CD4-positive, alpha-beta T cell treated with Interleukin-17A for 4 hours (primary cell): ENCODE measurements around the gene SH3YL1.

Source experiments
- DNase-seq: peaks from one replicate; pipeline ENCODE4 v3.0.0-alpha.2; 2020; ENCODE audit warnings: mixed read lengths

The SH3YL1 gene, protein sequence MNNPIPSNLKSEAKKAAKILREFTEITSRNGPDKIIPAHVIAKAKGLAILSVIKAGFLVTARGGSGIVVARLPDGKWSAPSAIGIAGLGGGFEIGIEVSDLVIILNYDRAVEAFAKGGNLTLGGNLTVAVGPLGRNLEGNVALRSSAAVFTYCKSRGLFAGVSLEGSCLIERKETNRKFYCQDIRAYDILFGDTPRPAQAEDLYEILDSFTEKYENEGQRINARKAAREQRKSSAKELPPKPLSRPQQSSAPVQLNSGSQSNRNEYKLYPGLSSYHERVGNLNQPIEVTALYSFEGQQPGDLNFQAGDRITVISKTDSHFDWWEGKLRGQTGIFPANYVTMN

DNA sequence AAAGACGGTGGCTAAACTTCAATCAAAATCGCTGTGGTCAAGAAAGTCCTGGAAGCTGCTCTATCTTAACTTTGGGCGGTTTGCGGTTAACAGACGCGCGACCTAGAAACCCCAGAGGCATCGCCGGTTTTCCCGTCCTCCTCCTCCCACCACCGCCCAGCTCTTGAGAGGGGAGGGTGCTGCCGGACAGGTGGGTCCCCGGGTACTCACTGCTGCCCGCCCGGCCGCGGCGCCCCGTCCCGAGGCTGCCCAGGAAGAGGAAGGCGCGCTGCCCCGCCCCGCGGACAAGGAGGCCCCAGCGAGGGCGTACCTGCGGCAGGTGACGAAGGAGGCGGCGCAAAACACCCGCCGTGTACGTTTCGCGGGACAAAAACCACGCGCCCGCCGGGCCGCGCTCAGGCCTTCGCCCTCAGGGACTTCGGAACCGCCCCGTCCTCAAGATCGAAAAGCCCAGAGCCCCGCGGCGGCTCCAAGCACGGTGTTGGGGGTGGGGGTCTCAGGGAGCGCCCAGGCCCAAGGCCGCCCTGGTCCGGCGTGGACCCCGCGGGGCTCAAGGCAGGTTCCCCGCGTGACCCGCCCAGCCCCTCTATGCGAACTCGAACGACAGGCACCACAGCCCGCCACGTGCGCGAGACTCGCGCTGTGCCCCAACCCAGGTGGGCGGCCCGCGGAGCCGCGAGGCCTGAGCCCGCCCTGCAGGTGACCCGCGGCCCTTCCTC is at the start of gene SH3YL1:
SH3YL1 (minus strand) TSS at position 259 of the 719 bp plus-strand sequence; CDS start at position 211, 48 bp downstream.
- DNase-seq = peak; percentile 75

DNA sequence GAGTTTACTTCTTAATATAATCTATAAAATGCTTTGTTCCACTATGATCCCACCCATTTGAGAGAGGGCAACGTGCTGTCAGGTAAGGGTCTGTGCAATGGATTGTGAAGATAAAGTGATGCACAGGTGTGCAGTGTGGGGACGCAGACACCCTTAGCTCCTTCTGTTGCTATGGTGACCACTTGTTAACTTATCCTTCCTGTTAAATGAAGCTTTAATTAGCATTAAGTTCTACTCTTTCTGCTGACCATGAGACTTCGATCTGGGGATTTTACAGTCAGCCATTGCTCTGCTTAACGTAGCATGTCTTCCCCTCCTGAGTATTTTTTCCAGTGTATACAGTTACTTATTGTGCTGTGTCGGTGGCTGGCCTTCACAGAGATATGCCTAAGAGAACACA is 47.2 kb upstream of the SH3YL1 start:
- no peak for DNase-seq

DNA sequence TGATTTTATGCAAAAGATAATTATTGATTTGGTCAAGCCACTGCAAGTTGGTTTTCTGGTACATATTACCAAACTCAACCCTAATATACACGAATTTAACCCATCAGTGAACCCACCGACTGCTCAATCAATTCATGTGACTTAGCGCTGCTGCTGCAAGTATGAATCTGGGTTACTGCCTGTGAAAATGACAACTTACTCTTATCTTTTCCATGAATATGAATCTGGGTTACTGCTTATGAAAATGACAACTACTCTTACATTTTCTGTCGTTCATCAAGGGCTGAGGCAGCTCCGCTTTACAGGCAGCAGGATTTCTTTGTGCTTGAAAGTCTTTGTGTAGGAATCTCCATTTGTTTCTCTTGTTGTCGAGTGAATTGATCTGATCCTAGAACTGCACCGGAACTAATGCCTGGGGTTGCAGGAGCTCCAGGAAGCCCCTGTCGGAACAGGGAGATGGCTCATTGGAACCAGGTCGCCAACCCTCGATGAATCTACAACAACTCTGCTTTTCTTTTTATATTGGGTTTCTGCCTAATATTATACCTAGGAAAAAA is 46.2 kb upstream of the SH3YL1 start:
- no peak for DNase-seq

DNA sequence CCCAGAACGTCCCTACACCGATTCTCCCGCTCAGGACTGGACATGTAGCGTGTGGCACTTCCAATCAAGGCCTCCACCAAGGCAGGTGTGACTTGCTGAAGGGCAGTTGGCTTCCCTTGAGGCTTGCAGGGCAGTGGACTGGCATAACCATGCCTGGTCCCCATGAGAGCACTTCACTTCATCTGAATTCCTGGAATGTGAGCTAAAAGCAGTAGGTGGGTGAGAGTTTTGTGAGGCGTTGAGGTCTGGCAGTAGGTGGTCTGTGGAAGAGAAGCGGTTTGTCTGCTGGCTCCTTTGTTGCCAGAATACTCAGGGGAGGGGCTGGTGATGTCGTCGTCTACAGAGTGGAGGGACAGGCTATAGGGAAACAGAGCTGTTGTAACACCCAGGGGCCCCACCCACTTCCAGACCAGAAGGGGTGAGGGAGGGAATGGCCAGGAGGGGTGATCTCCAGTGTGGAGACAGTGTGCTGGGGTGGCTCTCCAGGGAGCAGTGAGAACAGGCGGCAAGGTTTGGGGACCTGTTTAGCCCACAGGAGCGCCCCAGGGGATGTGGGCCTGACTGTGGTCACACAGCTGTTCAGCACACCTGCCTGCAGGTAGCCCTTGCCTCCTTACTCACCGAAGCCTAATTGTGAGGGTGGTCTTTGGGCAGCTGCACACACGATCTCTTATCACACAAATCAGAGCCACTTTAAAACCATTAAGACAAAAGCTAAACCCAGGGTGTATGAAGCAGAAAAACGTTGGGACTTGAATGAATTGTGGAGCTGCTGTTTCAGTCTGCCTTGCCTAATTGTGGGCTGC is 45.5 kb upstream of the SH3YL1 start:
- DNase-seq = no peak

DNA sequence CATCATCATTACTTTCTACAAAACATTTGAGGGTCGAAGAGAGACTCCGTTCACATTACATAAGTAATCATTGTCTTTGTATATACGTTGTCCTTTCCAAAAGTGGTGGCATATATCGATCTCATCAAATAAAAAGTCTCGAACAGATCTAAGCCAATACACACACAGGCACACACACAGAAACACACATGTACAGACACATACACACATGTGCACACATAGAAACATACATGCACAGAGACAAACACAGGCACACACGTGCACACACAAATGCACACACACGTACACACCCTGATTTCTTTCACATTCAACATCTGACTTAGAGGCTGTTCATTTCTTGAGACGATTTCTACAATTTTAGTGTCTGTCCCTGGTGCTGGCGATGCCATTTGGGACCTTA is 41.5 kb upstream of the SH3YL1 start:
- DNase-seq = no peak

DNA sequence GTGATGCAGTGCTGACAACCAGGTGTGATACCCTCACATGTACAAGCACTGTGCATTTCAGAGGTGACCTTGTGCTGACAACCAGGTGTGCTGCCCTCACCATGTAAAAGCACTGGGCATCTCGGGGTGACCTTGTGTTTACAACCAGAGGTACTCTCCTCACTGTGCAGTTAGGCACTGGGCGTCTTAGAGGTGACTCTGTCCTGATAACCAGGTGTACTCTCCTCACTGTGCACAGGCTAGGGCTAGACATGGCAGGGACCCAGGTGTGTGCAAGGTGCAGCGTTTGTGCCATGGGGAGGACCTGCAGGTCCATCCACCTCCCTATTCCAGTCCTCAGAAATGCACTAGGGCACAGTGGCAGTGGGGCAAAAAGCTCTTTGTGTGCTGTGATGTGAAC is 32.5 kb upstream of the SH3YL1 start:
- no peak for DNase-seq

DNA sequence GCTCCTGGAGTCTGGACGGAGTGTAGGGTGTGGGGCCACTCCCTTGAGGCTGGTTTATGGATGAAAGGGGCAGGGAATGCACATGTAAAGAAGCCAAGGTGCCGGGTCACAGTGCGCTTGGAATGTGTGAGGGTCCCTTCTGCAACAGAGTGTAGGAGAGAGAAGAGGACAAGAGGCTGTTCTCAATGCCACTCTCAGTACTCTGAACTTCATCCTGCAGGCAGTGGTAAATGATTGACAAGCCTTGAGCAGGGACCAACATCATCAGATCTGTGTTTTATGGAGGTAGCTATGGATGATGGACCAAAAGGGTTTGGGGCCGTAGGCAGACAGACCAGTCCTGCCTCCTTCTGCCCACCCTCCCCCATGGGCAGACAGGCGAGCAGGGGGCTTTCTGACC is 31.3 kb upstream of the SH3YL1 start:
- DNase-seq = no peak

DNA sequence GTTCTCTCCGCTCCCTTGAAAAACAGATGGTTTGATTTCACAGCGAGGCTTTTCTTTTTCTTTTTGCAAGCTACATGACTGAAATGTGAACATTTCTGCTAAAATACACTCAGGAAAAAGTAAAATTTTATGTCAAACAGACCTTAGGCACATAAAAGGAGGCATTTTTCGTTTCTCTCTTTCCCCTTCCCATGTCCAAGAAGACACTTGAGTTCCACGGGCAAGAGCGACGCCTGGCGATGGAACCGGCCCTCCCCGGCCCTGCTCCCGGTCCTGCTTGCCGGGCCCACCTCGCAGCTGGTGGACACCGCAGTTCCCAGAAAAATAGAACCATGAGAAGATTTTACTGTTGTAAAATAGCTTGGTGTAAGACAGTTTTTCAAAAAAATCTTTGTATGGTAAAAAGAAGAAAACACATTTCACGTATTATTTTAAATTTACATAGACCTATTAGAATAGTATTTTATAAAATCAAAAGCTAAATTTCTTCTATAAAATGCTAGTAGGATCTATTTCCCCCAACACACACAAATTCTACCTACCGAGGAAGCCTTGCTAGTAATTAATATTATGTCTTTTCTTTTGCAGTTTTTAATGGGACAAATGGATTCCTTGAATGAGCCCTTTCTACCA is 26.4 kb upstream of the SH3YL1 start:
- peak; percentile 71 for DNase-seq

DNA sequence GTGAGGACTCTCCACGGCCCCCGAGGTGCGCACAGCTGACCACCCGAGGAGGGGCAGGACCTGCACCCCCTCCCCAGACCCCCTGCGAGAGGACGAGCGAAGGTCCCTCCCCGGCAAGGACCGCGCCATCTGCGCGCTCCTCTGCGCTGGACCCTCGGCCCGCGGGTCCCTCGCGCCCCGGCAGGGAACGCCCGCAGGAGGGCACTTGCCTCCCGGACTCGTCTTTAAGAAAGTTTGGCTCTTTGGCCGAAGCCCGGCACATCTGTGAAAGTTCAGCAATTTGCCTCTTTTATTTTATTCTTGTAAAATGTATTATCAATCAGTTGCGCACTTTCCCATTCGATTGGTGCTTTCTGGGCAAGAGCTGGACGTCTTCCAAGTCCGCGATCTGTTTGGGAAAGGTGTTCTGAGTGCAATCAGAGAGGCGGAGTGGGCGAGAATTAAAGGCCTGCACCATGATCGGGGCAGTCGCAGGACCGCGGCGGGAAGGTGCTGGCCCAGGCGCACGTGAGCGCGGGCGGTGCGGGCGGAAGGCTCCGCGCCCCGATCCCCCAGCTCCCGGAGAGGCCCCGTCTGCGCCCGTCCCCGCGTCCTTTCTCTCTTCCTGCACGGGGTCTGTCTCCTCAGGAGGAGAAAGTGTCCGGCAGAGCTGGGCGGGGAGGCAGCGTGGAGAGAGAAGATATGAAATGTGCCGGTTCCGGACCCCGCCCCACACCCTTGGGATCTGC is 25.7 kb upstream of the SH3YL1 start:
- no peak for DNase-seq

DNA sequence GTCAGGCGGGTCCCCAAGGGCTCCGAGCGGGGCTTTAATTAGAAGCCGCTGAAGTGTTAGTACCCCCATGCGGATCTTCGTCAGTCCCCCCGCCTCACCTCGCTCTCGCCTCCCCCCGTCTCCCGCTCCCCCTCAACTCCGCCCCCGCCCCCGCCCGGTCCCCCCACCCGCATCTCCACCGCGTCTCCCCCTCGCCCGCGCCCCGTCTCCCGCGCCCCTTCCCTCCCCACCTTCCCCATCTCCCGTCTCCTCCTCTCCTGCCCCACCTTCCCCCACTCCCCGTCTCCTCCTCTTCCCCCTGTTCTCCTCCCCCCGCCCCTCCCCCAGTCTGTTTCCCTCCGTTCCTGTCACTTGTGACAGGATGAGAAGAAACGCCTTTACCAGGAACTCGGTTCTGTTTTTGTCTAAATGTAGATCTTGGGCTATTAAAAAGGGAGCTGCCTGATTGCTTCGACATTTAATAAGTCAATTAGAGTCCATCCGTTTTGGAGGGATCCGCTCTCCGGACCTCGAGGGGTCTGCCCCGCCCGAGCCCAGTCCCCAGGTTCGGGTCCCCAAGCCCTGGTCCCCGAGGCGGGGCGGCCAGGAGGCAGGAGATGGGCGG is 25.0 kb upstream of the SH3YL1 start:
- no peak for DNase-seq

DNA sequence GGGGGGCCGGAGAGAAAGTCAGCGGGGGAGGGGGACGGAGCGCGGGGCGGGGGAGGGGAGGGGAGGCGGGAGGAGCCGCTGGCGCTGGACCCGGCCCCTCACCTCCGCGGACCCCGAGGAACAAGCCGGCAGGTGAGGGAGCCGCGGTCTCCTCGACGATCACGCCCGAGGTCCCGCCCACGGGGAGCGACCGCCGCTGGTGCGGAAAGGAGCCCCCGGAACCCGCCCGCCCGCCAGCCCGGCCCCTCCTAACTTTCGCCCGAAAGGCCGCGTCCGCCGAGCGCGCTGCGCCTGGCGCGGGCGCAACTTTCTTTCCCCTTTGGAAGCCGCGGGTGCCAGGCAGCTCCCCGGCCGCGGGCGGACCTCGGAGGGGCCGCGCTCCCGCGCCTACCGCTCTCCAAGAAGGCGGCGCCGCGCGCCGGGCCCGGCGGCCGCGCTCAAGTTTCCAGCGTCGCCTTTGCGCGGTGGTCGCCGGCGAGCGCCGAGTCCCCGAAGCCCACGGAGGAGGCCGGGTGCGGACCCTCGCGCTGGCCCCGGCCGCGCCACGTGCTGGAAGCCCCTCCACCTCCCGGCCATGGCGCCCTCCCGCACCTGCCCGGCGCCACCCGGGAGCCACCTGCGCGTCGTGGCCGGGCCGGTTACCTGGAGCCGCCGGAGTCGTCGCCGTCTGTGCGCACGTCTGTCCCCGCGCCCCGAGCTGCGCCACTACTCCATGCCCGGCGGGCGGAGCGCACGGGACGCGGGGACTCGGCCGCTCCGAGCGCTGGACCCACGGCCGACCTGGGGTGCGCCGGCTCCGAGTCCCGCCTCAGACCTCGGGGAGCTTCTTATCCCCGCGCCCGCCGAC is 24.3 kb upstream of the SH3YL1 start, which contains the start of gene ALKAL2:
ALKAL2 (minus strand) TSS at position 181 of the 847 bp plus-strand sequence. CDS start 256 bp downstream, outside the sequence.
- peak; percentile 11 for DNase-seq

DNA sequence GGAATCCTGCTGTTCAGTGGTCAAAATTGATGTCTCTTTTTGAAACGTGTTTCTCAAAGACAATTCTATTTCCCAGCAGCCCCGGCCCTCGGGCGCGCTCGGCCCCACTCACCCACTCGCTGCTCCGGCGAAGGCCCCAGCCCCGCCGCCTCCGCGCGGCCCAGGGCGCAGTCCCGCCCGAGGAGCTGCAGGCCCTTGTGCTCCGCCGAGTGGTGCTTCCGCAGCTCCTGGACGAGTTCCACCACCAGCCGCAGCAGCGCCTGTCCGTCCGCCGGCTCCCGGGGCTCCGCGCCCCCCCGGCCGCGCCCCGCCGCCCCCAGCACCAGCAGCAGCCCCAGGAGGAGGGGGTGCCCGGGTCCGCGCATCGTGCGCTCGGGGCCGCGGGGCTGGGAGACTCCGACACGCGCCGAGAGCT is 23.6 kb upstream of the SH3YL1 start:
- DNase-seq = no peak

DNA sequence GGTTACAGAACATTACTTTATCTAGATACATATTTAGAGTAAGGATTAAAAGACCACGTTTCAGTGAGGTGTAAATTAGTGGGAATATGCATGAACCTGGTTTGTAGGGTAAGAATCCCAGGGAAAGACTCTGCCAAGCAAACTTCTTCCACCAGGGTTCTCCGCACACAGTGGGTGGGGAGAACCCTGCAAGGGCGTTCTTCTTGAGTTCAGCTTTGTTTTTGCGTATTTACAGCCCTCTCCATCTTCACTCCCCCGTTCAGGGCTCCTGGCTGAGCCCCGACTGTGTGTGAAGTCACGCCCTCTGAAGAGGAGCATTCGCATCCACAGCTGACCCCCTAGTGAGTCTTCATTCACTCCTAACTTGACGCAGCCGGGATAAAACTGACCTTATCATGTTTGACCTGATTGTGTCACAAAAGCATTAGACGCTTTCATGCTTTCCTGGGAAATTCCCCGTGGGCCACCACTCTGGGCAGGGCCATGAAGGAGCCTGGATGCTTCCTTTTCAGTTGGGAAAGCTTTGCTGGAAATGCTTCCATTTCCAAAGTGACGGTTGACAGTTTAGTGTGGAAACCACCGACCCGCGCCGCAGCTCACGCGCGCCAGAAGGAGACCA is 23.1 kb upstream of the SH3YL1 start:
- no peak for DNase-seq

DNA sequence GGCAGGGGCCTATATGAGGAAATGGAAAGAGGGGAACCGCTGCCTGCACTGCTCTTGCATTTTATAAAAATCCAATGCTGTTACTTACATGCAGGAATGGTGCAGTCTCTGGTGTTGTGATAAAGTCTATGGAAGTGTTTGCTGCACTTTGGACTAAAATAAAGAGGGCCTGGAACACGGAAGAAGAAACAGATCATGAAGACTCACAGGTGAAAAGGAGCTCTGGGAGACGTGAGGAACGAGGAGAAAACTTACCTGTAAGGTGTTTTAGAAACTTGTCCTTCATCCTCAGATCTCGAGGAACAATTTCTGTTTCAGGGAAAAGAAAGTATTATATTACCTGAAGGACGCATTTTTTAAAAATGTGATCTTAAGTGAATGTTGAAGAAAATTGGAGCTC is 22.2 kb upstream of the SH3YL1 start:
- DNase-seq = no peak

DNA sequence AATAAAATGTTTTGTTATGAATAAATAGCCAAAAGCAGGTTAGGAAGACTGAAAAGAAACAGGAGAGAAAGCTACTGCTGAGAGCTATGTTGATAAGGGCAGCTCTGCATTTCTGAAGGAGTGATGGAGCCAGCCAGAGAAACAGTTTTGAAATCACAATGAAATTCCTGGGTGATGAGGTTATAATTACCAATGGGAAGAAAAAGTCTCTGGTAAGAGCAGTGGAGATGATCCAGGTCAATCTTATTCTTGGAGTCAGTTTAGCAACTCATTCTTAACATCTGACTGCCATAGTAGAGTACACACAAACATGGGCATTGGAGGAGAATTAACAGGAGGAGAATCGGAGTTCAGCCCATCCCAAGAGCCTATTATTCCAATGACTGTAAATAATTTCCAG is 21.7 kb upstream of the SH3YL1 start:
- no peak for DNase-seq

DNA sequence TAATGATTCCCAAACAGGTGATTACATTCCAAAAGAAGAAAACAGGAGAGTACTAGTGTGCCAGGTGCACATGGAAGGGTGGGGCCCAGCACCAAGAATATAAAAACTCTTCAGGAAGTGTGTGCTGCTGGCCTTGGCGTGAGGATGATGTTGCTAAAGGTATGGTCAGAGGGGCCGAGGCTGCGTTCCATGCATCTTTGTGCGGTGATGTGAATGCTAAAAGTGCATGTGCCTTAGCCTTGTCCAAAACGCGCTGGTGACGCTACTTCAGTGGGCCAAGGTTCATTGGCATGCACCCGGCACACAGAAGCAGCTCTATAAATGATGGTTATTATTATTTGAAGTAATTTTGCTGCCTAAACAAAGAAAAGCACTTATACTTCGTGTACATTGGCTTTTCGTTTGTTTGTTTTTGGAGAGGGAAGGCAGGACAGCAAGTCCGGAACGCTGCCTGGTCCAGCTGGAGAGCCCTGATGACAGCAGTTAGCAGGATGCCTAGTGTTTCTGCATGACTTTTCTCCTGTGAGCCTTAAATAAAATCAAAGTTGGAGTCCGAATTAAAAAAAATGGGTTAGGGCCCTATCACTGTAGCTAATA is 21.2 kb upstream of the SH3YL1 start:
- no peak for DNase-seq

DNA sequence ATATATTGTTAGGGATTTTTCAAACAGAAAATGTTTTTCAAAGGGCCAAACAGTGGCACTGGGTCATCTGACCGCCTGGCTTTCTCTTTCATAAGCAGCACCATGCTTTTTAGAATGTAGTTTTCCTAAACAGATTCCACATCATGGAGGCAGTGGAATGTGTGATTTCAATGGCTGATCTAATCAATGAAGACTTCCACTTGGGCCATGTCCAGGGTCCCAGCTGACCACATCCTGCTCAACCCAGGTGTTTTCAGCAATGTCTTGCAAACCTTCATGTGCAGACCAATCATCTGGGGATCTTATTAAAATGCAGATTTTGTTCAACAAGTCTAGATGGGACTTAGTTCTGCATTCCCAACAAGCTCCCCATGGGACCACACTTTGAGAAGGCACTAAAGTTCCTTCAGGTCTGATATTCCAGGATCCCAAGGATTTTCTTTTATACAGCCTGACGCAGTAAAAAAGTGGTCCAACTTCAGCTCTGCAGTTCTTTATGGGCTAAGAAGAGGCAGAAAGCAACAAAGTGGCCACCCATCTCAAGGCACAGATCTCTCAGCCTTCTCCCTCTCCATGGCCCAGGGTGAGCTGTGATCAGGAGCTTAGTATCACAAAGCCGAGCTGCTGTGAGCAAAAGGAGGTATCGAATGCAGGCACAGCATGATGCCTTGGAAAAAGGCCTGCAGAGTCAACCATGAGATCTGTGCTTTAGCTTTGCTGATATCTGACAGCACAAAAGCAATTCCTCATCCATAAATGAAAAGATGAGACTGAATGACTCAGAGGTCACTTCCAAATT is 20.4 kb upstream of the SH3YL1 start:
- DNase-seq = no peak

DNA sequence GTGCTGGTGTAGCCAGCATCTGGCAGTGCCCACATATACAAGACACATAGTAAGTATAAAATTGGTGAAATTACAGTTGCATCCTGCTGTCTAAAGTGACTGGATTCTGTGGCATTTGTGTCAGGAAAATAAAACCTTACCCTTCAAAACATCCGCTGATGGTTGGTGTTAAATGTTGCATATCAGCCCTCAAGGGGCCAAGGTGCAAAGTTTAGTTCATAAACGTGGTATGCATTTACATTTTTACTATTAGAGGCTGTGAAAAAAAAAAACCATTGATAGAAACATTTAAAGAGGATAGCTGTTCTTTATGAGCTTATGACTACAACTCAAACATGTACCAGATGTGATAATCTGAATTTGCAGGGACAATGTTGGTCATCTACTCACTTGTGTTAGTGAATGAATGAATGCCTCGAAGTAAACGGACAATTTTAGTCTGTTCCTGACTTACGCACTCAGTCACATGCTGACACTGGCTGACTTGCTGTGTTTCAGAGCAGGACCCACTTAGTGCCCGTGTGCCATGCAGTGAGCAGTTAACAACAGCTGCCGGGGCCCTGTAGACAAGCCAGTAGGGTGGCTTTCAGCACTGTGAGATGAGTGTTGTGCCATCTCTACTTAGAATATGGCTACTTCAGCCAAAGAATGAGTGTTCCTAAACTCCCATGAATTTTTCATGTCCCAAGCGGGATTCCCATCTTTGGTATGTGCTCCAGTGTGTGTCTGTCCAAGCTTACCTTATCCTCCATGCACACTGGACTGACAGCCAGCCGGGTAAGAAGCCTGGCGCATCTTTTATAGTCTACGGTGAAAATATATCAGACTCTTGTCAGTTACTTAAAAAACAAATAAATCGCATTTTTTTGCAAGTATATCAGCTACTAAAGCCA is 18.8 kb upstream of the SH3YL1 start:
- DNase-seq = no peak
